ENCODE data around the gene TPPP3. TPM values are rescaled to one million over a fixed set of nuclear protein-coding genes. Genes with fewer than 3 reads are reported as not detected.
"Not testable (repeated sequence)": the region's sequence is repeated elsewhere in the genome, so short reads cannot be mapped to it uniquely, and the experiment has no call there.

TPPP3 gene
- total RNA-seq, 2 experiments from 2014 or later, result not detected

GRCh38 chr16:67361038-67361437 lies 32.3 kb downstream of the TPPP3 start:
- CTCF ChIA-PET, result no interaction called here
- POLR2A ChIA-PET, result no interaction called here
- H3K4me3 Mint-ChIP-seq, result no peak overlapping the region
- peaks cover 13% of the 10 kb centered on the region for H3K27me3 Mint-ChIP-seq
- H3K27ac Mint-ChIP-seq, result no peak overlapping the region
- H3K36me3 Mint-ChIP-seq (ENCODE audit: low read depth), result no peaks in the 10 kb centered on the region
- no peak for DNase-seq
- peaks cover 9% of the 10 kb centered on the region for H3K4me1 Mint-ChIP-seq
- no peaks in the 10 kb centered on the region for H3K9me3 Mint-ChIP-seq

- H3K4me1 Mint-ChIP-seq; DNase-seq; H3K27ac Mint-ChIP-seq; POLR2A ChIA-PET; CTCF ChIA-PET; H3K4me3 Mint-ChIP-seq; H3K9me3 Mint-ChIP-seq; H3K36me3 Mint-ChIP-seq (ENCODE audit: low read depth): not testable (repeated sequence)
- peaks cover 12% of the 10 kb centered on the region for H3K27me3 Mint-ChIP-seq
These were observed 33.6 kb downstream of the TPPP3 start for GRCh38 chr16:67359540-67360269.

GRCh38 chr16:67357561-67357960 lies 35.7 kb downstream of the TPPP3 start:
- ChIA-PET POLR2A (interaction anchor here (0.6 kb wide), 1 partner anchor 452 kb away, joined by 3 read pairs; no protein-coding TSS in a partner anchor), CTCF (interaction anchor here (0.6 to 1.5 kb wide), 2 partner anchors 10 to 39 kb away, joined by 3 read pairs; no protein-coding TSS in a partner anchor)
- Mint-ChIP-seq H3K4me1 (no peaks in the 10 kb centered on the region), H3K4me3 (no peak overlapping the region), H3K36me3 (ENCODE audit: low read depth) (no peaks in the 10 kb centered on the region), H3K9me3 (no peaks in the 10 kb centered on the region), H3K27me3 (peaks cover 10% of the 10 kb centered on the region), H3K27ac (no peak overlapping the region)
- no peak for DNase-seq

- Mint-ChIP-seq H3K4me3 (no peak overlapping the region), H3K27ac (no peak overlapping the region), H3K4me1 (no peaks in the 10 kb centered on the region), H3K27me3 (peaks cover 10% of the 10 kb centered on the region), H3K36me3 (ENCODE audit: low read depth) (no peaks in the 10 kb centered on the region), H3K9me3 (no peaks in the 10 kb centered on the region)
- no peak for DNase-seq
- ChIA-PET POLR2A (no interaction called here), CTCF (interaction anchor here (1.0 kb wide), 1 partner anchor 23 kb away, joined by 4 read pairs; no protein-coding TSS in a partner anchor)
These were observed 36.9 kb downstream of the TPPP3 start for GRCh38 chr16:67356396-67356795.

GRCh38 chr16:67352463-67352862 lies 40.8 kb downstream of the TPPP3 start:
- H3K27ac Mint-ChIP-seq; H3K9me3 Mint-ChIP-seq; H3K4me1 Mint-ChIP-seq; H3K36me3 Mint-ChIP-seq (ENCODE audit: low read depth); DNase-seq; H3K4me3 Mint-ChIP-seq; POLR2A ChIA-PET: not testable (repeated sequence)
- CTCF ChIA-PET, result interaction anchor here (0.8 to 1.5 kb wide), 4 partner anchors 14 to 92 kb away, joined by 3 to 4 read pairs (median 3); no protein-coding TSS in a partner anchor
- peaks cover 15% of the 10 kb centered on the region for H3K27me3 Mint-ChIP-seq

- Mint-ChIP-seq H3K4me3 (no peak overlapping the region), H3K9me3 (no peaks in the 10 kb centered on the region), H3K36me3 (ENCODE audit: low read depth) (no peaks in the 10 kb centered on the region), H3K27me3 (peaks cover 26% of the 10 kb centered on the region), H3K4me1 (no peaks in the 10 kb centered on the region), H3K27ac (no peak overlapping the region)
- ChIA-PET POLR2A (no interaction called here), CTCF (interaction anchor here (0.7 to 1.0 kb wide), 2 partner anchors 89 to 100 kb away, joined by 3 to 4 read pairs; no protein-coding TSS in a partner anchor)
- no peak for DNase-seq
These were observed 43.0 kb downstream of the TPPP3 start for GRCh38 chr16:67350324-67350723.

GRCh38 chr16:67349172-67349571 lies 44.1 kb downstream of the TPPP3 start:
- Mint-ChIP-seq H3K4me1 (no peaks in the 10 kb centered on the region), H3K27ac (no peak overlapping the region), H3K36me3 (ENCODE audit: low read depth) (no peaks in the 10 kb centered on the region), H3K9me3 (no peaks in the 10 kb centered on the region), H3K4me3 (no peak overlapping the region), H3K27me3 (peaks cover 23% of the 10 kb centered on the region)
- ChIA-PET POLR2A (interaction anchor here (0.6 kb wide), 1 partner anchor 762 kb away, joined by 4 read pairs; no protein-coding TSS in a partner anchor), CTCF (interaction anchor here (0.8 to 1.0 kb wide), 2 partner anchors 11 to 57 kb away, joined by 3 read pairs; no protein-coding TSS in a partner anchor)
- no peak for DNase-seq

GRCh38 chr16:67346341-67346740 lies 47.0 kb downstream of the TPPP3 start:
- ChIA-PET CTCF (interaction anchor here (1.4 kb wide), 1 partner anchor 86 kb away, joined by 4 read pairs; no protein-coding TSS in a partner anchor), POLR2A (no interaction called here)
- Mint-ChIP-seq H3K36me3 (ENCODE audit: low read depth) (no peaks in the 10 kb centered on the region), H3K4me3 (no peak overlapping the region), H3K27ac (no peak overlapping the region), H3K4me1 (no peaks in the 10 kb centered on the region), H3K27me3 (peaks cover 26% of the 10 kb centered on the region), H3K9me3 (no peaks in the 10 kb centered on the region)
- DNase-seq, result no peak

- Mint-ChIP-seq H3K27ac (no peak overlapping the region), H3K4me3 (no peak overlapping the region), H3K9me3 (no peaks in the 10 kb centered on the region), H3K27me3 (peaks cover 26% of the 10 kb centered on the region), H3K4me1 (no peaks in the 10 kb centered on the region), H3K36me3 (ENCODE audit: low read depth) (no peaks in the 10 kb centered on the region)
- POLR2A ChIA-PET, result no interaction called here
- DNase-seq, result no peak
- CTCF ChIA-PET, result interaction anchor here (1.0 kb wide), 1 partner anchor 103 kb away, joined by 3 read pairs; no protein-coding TSS in a partner anchor
These were observed 47.9 kb downstream of the TPPP3 start for GRCh38 chr16:67345401-67345800.

- H3K9me3 Mint-ChIP-seq, result no peaks in the 10 kb centered on the region
- no peaks in the 10 kb centered on the region for H3K4me1 Mint-ChIP-seq
- ChIA-PET POLR2A (no interaction called here), CTCF (no interaction called here)
- H3K27ac Mint-ChIP-seq, result no peak overlapping the region
- DNase-seq, result no peak
- H3K4me3 Mint-ChIP-seq, result no peak overlapping the region
- no peaks in the 10 kb centered on the region for H3K36me3 Mint-ChIP-seq (ENCODE audit: low read depth)
- H3K27me3 Mint-ChIP-seq, result peaks cover 19% of the 10 kb centered on the region
These were observed 50.7 kb downstream of the TPPP3 start for GRCh38 chr16:67342616-67343015.

- DNase-seq, result no peak
- Mint-ChIP-seq H3K27ac (no peak overlapping the region), H3K27me3 (peaks cover 13% of the 10 kb centered on the region), H3K9me3 (no peaks in the 10 kb centered on the region), H3K36me3 (ENCODE audit: low read depth) (no peaks in the 10 kb centered on the region), H3K4me1 (no peaks in the 10 kb centered on the region), H3K4me3 (no peak overlapping the region)
- ChIA-PET CTCF (no interaction called here), POLR2A (no interaction called here)
These were observed 52.0 kb downstream of the TPPP3 start for GRCh38 chr16:67341250-67341649.
